Daoy (cell line): ENCODE data around the gene MET. TPM values are rescaled to one million over a fixed set of nuclear protein-coding genes. Genes with fewer than 3 reads are reported as not detected.

Source experiments
- DNase-seq: peaks from one replicate; pipeline ENCODE4 v3.0.0-alpha.2; 2015; ENCODE audit warnings: low read depth
- total RNA-seq: library from RNA; depleted of rRNA; stranded (reverse); fragments of >200 nt; shearing (Covaris generic); gene quantifications from 2 replicates; pipeline ENCODE4 v1.2.3, GENCODE V29; 2014

Gene MET
- total RNA-seq, 1 experiment from 2014 or later, result 209 TPM

DNA sequence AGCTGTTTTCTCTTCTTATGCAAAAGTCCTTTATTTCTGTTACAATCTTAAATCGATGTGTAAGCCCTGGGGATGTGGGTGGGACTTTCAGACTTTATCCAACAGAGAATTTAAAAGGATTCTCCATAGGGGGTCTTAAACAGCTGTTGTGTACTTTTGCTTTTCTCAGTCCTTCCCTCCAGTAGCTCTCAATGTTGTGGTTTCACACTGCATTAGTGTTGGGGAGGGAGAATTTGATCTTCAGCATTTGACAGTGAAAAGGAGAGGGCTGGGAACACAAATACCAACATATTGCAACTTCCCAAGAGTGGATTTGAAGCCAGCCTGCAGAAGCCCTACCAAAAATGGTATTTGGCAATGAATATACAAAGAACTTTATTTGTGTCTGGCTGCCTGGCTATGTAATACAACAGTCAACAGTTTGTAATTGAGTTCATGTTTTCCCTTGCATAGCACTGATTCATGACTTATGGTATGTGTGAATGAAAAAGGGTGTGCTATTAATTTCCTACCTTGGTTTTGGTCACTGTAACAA is 110.2 kb downstream of the MET start:
- peak; percentile 81 for DNase-seq

GRCh38 chr7:116783666-116784318 is 111.8 kb downstream of the MET start:
- DNase-seq, result no peak

DNA sequence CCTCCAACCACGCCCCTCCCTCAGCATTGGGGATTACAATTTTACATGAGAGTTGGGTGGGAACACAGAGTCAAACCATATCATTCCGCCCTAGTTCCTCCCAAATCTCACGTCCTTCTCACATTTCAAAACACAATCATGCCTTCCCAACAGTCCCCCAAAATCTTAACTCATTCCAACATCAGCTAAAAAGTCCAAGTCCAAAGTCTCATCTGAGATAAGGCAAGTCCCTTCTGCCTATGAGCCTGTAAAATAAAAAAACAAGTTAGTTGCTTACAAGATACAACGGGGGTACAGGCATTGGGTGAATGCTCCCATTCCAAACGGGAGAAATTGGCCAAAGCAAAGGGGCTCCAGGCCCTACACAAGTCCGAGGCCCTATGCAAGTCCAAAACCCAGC is 112.7 kb downstream of the MET start:
- no peak for DNase-seq

DNA sequence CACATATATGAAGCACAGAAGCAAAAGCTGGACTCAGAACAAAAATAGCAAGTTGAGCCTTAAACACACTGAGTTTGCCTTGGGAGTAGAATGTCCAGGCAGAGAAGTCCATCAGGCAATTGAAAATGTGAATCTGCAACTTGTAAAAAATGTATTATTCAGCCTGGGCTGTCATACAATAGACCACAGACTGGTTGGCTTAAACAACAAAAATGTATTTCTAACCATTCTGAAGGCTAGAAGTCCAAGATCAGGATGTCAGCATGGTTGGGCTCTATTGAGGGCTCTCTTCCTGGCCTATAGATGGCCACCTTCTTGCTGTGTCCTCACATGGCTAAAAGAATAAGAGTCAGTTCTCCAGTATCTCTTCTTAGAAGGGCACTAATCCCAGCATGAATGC is 113.8 kb downstream of the MET start:
- DNase-seq, result no peak

DNA sequence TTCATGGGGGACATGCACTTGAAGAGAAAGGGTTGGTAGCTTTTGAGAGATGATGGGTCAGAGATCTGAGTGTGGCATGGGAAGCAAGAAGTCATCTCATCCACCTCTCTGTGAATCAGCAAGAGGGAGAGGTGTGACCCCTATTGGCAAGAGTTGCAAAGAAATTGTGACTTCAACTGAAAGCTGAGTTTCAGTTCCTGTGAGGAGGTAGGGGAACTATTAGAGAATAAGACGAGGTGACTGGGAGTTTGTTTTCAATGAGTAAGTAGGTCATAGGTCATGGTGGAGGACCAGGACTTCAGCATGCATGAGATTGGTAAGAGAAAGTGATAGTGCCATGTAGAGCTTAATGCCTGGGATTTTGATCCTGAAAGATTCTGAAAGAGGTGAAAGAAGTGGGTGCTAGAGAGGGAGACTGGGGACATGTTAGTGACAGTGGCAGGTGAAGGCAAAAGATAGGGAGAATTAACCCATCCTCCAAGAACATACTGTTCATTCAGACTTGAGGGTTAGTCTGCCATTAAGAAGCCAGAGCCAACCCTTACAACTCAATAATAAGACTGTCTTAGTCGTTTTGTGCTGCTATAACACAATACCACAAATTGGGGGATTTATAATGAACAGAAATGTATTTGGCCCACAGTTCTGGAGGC is 114.9 kb downstream of the MET start:
- peak; percentile 54 for DNase-seq

GRCh38 chr7:116787881-116788280 is 115.9 kb downstream of the MET start:
- no peak for DNase-seq

GRCh38 chr7:116788572-116789197 is 116.7 kb downstream of the MET start:
- no peak for DNase-seq

- no peak for DNase-seq
Observed at GRCh38 chr7:116790025-116790424, 118.0 kb downstream of the MET start.

DNA sequence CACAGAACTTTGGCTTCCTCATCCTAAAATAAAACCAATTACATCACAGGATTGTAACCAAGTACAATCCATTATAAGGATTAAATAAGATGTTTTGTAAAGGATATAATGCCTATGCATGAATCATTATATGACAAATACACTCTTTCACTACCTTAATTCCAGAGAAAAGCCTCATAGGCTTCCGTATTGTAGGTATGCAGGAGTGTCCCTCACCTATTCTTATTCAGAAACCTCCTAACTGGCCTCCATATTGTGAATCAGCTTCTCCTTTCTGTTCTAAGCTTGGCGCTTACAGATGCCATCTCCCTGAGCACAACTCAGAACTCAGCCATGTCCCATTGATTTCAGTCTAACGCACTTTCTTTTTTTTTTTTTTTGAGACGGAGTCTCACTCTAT is 120.8 kb downstream of the MET start:
- DNase-seq, result no peak

GRCh38 chr7:116793795-116794340 is 121.9 kb downstream of the MET start:
- no peak for DNase-seq

- DNase-seq, result no peak
Observed at GRCh38 chr7:116796471-116796870, 124.5 kb downstream of the MET start.

- peak; percentile 26 for DNase-seq
Observed at GRCh38 chr7:116797612-116798011, 125.6 kb downstream of the MET start.

DNA sequence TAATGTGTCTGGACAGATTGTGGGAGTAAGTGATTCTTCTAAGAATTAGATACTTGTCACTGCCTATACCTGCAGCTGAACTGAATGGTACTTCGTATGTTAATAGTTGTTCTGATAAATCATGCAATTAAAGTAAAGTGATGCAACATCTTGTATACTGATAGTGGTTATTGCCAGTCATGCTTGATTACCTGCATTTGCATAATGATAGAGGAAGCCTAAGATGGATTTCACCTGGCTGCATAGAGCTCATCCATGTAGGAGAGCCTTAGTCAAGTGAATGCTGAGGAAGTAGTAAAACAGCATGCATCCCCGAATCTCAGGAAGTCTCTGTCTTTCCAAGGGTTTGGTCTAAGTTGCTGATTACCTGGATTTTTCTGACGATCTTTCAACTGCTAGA is 126.2 kb downstream of the MET start:
- DNase-seq, result no peak

GRCh38 chr7:116799916-116800315 is 127.9 kb downstream of the MET start:
- no peak for DNase-seq

- DNase-seq, result no peak
Observed at GRCh38 chr7:116800594-116800993, 128.6 kb downstream of the MET start.

GRCh38 chr7:116801092-116801710 is 129.2 kb downstream of the MET start:
- DNase-seq, result peak; percentile 81

GRCh38 chr7:116802144-116802745 is 130.2 kb downstream of the MET start:
- DNase-seq, result peak; percentile 23

DNA sequence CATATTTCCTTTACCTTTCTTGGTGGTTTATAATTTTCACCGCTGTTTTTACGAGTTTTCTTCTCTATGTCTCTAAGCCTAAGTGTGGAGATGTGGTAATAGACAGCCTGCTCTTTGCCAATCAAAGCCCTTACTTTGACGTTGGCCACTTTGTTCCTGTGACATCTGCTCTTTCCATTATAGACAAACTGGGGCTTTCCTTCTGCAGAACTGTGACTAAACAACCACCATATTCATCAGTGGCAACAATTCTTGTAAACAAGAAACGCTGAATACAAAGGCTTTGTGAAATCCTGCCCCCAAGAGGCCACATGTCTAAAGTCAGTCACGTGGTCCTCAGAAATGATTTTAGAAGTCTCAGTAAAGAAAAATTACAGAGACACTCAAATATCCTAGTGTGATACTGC is 130.8 kb downstream of the MET start:
- peak; percentile 80 for DNase-seq

DNA sequence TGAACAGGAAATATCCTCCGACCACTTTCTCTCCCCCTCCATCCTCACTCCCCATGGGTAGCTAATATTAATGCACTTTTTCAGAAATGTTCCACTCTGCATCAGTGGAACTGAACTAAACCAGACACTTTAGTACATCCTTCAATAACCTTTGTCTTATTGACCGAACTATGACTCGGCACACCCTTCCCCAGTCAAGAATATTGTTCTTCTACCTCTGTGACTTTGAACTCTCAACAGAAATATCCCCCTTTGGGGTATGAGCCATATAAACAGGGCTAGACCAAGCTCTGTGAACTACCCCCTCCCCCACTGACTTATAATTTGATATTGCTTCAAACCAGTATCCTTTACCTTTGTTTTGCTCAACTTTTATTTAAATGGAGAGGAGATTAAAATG is 132.5 kb downstream of the MET start:
- DNase-seq, result no peak

DNA sequence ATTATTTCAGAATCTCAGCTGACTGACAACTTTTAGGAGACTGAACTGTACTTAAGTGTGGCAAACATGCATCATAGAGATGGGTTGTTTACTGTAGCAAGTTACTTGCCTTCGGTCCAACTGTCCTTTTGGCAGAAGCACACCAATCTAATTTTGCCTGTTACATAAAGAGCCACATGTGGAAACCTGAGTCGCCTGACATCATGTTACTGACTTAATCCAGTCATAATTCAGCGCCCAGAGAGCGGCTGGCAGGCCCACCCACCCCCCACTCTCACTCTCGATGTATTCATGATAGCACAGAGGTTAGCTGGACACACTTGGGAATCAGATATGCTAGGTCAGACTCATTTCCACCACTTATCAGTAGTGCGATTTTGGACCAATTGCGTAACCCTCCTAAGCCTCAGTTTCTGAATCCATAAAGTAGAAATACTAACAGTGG is 133.1 kb downstream of the MET start:
- peak; percentile 48 for DNase-seq

GRCh38 chr7:116806046-116806944 is 134.3 kb downstream of the MET start:
- DNase-seq, result no peak
